NCI-H526 treated with DMSO at 0.1 percent for 48 hours (cell line): ENCODE measurements around the gene RSPO4.

Experiments used
- DNase-seq: peaks from one replicate; lab custom pipeline; 2025; lab: John Stamatoyannopoulos, UW

Gene RSPO4

DNA sequence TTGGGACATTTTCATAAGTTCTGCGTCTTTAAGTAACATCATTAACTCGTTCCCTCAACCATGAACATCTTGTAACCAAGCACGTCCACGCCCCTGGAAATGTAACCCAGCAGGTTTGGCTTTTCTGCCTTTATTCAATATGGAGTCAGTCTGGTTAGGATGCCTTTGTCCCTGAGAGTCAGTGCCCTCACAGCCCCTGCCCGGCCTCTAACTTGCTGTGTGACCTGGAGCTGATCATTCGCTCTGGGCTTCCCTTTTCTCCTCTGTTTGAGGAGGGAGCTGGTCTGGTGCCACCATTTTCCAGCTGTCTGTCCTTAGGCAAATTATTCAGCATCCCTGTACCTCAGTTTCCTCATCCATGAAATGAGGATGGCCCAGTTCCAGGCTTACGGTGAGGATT, 59.5 kb downstream of the RSPO4 start:
- no peak for DNase-seq

DNA sequence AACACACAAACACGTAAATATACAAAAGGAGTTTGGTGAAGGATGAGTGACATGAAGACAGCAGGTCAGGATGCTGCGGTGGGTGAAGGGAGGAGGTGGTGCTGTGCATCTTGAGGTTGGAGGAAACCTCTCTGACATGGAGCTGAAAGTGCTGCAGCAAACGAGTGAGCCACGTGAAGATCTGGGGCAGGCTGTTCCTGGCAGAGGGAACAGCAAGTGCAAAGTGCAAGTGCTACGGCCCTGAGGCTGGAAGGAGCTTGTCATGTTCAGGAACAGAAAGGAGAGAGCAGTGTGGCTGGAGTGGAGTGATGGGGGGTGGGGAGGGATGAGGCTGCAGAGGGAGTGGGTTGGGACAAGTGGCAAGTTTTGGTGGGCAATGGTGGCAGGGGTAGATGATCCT, 61.2 kb downstream of the RSPO4 start:
- no peak for DNase-seq

DNA sequence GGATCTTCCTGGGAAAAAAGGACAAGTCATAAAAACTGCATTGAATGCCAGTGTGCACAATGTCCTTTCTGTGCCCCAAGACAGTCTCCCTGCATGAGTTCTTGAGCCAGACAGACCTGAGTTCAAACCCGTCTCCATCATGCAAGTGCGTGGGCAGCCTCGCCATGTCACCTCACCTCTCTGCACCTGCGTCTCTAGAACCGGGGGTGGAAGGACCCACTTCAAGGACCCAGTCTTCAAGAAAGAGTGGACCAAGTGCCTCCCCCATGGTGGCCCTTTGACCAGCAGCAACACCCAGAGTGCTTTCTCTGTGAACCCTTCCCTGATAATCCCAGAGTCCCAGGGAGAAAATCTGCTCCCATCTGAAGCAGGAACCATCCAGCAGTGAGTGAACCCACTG, 62.5 kb downstream of the RSPO4 start:
- DNase-seq = no peak

DNA sequence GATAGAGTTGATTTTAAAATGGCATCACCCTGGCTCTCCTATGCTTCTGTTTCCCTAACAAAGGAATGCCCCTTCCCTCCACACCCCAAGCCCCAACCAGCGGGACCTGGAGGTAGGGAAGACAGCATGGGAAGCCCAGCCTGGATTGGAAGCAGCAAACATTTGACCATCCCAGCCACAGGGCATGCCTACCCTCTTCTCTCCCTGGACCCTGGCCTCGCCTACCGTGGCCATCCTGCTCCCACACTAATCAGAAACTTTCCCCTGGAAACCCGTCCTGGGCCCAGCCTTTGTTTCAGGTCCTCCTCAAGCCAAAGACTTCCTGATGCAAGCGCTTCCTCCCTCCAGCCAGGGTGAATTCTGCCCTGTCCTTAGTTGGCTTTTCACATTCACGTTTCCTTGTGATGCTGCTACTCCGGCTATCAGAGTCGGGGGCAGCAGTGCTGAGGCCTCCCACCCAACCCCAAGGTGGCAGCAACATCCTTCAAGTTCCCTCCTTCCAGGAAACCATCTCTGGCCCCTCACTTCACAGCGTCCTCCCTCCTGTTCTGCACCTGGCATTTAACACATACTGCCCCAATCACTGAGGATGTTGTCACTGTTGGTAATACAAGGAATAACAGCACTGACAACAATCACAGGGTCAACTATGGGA, 67.8 kb downstream of the RSPO4 start:
- no peak for DNase-seq

DNA sequence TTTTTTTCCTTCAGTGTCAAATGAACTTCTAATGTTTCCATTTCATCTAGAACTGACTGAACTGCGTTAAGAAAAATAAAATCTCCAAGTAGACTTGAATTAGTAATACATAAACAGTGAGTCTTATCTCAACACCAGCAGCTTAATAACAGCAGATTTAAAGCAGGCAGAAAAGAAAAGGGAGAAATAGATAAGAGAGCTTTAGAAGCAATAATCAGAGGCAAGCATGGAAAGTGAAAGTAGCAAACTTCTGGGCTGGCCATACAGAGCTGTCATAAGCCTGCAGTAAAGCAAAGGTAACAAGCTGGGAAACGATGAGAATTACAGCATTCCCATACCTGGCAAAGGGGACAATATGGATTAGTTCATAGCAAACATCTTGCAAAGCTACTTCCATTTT, 69.1 kb downstream of the RSPO4 start:
- no peak for DNase-seq

DNA sequence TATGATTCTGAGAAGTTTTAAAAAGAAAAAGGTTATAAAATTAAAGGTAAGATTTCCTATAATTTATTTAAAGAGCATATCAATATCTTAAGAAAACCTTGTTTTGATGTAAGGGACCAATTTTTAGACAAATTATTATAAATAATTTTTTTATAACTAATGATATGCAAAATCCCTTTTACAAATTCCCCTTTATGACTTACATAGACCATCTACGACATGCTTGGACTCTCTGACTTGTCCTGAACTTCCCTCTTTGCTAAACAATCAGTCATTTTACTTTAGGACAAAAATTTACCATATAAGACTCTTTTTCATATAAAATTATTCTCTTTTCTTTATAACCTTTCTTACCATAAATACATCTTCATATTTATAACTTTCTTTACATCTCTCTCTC, 70.7 kb downstream of the RSPO4 start:
- DNase-seq = no peak

DNA sequence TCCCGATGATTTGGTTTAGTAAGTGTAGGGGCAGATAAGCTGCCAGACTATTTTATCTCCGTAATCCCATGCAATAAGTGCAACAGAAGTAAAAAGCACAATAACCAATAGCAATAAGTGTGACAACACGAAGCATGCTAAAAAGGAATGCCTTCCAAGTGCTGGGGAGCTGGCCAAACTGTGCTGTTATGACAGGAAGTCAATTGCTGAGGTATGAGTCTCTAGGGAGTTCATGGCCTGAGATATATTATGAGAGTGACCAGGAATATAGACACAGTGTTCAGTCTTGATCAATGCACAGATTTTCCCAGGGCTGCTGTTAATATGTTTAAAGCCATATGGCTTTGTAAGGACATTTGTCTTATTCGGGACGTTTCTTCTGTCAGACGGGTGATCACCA, 75.4 kb downstream of the RSPO4 start:
- no peak for DNase-seq

DNA sequence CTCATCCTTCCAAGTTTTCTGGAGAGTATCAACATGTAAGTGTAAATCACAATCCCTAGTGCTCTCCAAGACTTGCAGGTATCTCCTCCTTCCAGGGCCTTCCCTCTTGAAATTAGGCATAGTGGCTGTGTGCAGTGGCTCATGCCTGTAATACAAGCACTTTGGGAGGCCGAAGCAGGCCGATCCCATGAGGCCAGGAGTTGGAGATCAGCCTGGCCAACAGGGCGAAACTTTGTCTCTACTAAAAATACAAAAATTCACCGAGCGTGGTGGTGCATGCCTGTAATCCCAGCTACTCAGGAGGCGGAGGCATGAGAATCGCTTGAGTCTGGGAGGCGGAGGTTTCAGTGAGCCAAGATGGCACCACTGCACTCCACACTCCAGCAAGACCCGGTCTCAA, 76.6 kb downstream of the RSPO4 start:
- no peak for DNase-seq

DNA sequence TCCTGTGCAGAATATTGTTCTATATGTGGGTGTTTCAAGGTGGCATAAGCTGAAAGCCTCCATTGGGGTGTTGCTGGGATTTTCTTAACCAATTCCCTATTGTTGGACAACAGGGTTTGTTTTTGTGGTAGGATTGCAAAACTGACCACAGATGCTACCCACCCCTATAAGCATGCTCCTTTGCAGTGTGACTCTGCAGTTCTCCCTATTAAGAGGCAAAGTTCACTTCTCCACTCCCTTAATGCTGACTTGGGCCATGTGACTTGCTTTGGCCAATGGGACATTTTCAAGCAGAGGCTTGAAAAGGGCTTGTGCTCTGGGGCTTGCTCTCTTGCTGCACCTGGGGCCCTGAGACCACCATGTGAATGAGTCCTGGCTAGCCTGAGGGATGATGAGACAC, 77.5 kb downstream of the RSPO4 start:
- DNase-seq = no peak

DNA sequence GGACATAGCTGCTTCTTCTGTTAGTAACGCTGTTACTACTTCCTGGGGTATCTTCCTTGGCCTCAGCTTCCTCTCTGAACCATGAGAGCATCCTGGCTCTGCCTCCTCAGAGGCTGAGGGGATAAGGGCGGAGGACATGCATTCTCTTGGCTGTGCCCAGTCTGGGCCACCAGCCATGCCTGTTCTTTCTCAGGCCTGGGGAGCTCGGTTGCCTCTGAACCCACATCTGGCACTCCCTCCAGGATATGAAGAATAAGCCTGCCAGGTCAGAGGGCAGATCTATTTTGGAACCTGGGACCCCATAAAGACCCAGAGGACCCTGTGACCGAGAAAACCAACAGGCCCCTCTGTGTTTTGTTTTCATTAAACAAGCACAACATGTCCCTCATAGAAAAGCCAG, 79.3 kb downstream of the RSPO4 start:
- no peak for DNase-seq

DNA sequence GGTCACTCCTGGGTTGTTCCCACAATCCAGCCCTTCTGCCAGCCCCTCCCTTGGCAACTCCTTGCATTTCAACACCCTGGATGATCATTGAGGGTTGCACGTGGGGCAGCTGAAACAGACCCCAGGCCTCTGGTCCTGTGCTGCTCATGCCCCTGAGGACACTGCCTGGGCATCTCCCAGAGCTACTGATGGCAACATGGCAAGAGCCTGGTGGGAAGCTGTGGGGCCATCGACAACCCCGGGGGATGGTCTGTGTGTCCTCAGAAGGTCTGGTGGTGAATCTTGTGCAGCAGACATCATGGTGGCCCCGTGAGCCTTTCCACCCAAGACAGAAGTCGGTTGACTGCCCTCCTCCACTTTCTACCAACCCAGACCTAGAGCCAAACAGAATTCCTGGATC, 81.0 kb downstream of the RSPO4 start:
- DNase-seq = no peak

DNA sequence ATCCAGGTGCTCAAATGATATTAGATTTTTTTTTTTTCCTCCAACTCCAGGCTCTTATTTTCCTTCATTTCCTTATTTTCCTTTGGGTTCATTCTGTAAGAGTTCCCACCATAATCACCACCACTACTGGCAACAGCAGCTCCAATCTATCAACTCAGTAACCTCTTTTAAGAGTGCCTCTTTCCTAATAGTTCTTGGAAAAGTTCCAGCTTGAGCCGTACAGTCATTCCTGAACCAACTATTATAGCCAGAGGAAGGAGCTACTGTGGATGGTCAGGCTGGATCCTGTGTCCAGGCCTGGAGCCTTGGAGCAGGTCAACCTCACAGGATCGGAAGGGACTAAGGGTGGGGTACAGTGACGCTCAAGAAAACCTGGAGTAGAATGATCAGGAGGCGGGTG, 81.8 kb downstream of the RSPO4 start:
- no peak for DNase-seq

DNA sequence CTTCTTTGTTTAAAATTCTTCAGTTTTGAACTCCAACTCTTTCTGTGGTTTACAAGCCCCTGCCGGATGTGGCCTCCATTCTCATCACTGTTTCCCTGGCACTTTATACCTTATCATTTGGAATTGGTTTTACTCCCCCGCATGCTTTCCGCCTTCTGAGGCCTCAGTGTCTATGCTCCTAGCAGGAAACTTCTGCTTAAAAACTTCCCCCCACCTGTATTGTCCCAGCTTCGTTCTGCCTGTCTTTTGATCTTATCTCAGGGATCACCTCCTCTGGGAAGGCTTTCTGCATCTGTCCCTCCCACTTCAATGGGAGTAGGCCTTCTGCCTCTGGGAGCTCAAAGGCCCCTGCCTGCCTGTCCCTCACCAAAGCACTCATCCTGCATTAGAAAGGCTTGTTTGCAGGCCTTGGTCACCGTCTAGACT, 82.6 kb downstream of the RSPO4 start:
- no peak for DNase-seq

DNA sequence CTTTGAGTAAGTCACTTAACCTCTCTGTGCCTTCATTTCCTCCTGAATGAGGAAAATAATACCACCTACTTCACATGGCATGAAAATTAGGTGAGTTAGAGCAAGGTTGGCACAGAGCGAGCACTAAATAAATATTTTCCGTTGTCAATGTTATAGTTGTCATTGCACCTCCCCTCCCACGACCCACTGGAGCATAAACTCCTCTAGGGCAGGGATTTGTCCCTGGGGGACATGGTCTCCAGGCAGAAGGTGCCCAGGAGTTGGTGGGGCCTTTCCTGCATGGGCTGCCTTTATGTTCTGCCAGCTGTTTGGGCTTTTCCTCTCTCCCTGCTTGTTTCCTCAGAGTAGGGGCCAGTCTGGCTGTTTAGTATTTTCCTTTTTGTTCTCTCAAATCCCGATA, 84.7 kb downstream of the RSPO4 start:
- DNase-seq = no peak

DNA sequence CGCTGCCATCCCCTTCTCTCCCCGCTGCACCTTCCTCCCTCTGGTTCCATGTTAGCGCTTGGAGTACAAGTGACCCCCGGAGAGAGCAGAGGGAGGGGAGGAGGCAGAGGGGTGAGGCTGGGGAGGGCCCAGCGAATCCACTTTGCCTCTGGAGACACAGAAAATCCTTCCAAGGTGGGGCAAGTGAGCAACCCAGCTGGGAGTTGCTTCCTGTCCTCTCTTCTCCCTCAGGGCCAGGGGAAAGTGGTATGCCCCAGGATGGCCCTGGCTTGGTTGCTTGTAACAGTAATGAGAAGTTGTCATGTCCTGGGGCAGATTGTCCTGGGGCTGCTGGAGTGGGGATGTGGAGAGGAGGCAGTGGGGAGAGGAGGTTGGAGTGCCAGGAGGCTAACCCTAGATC, 85.3 kb downstream of the RSPO4 start:
- no peak for DNase-seq

DNA sequence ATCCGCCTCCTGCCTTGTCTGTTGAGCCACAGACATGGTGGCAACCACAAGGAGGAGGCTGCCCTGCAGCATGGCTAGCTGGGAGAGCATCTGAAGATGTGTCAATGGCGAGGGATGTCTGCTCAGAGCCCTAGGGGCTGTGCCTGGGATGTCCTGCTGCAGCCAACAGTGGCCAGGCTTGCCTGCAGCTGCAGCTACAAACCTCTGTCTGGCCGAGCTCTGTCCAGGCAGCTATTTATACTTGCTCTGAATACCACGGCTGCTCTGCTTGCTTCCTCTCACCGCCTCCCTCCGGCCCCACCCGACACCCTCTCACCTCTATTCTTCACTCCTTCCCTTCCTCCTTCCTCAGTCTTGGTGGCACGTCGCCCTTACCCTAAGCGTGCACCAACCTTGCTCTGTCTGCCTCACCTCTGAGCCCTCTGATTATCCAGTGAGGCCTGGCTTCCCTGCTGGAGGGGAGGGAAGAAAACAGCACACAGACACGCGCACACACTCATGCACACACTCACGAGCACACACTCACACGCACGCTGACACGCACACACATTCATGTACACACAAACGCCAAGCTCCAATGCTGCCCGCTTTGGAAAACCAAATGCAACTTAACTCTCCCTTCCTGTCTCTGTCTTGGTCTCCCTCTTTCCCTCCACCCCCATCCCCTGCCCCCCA, 85.8 kb downstream of the RSPO4 start, which contains the start of gene ANGPT4:
TSS of gene ANGPT4 (minus strand) at position 210 of the 675 bp plus-strand sequence. CDS start at position 90, 120 bp downstream.
- no peak for DNase-seq

DNA sequence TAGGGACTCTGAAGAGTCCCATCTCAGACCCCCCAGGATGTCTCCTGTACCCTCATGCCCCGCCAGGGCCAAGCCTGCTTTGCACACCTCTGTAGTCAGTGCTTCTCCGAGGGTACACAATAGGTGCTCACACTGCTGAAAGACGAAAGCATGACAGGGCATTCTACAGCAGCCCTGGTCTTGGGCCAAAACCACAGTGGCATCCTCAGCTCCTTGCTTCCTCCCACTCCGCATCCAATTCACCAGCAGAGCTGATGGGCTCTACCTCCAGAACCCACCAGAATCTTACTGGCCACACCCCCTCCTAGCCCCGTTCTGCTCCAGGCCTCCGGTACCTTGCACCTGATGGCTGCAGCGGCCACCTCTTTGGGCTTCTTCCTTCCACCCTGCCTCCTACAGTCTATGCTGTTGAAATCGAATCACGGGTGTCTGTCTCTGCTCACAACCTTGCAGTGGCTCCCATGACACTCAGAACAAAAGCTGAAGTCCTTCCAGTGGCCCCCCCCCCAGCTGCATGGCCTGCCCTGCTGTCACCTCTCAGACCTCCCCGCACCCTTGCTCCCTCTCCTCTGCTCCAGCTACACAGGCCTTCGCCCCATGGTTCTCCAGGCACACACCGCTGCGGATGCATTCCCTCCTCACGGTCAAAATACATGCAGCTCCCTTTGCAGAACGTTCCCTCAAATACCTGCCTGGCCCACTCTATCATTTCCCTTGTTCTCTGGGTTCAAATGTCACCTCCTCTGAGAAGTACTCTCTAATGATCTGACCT, 87.2 kb downstream of the RSPO4 start:
- no peak for DNase-seq

DNA sequence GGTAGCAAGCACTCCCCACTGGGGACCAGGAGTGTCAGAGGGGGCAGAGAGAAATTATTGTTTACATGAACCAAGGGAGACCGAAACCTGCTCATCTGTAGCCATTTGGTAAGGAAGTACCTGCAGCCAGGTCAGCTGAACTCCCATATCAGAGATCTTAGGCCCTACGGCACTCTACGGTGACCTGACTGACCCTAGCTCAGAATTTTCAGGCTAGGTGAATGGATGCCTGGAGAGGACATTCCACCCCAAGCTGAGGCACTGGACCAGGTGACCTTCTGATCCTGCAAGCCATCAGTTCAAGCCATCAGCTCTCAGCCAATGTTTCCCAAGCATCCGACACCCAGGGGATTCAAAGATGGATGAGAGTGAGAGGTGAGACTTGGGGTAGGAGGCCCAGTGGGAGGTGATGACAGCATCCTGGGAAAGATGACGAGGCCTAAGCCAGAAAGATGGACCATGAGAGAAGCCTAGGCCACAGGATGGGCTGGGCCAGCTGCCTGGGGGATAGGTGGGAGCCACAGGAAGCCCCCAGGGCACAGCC, 88.7 kb downstream of the RSPO4 start:
- no peak for DNase-seq

DNA sequence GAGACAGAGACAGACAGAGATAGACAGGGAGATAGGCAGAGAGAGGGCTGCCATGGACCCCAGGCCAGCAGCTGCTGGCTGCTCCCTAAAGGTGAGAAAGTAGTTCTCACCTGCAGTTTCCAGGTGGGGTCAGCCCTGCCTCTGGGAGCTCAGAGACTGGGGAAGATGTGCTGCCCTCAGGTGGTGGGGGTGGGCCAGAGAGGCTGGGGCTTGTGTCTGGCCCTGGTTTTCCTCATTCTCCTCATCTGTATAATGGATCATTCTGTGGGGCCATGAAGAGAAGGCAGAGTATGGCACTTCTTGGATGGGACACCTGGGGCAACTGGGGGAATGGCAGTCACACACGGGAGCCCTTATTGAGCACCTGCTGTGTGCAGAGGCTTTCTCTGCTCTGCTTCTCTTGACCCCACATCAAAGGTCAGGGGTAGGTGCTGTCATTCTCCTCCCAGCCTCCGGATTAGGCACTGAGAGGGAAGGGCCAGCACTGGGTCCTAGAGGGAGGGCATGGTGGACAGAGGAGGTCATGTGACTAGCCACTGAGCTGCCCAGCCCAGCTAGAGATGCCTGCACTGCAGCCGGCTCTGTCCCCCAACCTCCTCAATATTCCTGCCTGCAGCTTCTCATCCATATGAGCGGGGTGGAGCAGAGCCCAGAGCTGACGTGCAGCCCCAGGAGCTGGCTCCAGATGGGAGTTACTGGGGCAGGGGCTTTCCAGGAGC, 90.1 kb downstream of the RSPO4 start:
- DNase-seq = no peak

DNA sequence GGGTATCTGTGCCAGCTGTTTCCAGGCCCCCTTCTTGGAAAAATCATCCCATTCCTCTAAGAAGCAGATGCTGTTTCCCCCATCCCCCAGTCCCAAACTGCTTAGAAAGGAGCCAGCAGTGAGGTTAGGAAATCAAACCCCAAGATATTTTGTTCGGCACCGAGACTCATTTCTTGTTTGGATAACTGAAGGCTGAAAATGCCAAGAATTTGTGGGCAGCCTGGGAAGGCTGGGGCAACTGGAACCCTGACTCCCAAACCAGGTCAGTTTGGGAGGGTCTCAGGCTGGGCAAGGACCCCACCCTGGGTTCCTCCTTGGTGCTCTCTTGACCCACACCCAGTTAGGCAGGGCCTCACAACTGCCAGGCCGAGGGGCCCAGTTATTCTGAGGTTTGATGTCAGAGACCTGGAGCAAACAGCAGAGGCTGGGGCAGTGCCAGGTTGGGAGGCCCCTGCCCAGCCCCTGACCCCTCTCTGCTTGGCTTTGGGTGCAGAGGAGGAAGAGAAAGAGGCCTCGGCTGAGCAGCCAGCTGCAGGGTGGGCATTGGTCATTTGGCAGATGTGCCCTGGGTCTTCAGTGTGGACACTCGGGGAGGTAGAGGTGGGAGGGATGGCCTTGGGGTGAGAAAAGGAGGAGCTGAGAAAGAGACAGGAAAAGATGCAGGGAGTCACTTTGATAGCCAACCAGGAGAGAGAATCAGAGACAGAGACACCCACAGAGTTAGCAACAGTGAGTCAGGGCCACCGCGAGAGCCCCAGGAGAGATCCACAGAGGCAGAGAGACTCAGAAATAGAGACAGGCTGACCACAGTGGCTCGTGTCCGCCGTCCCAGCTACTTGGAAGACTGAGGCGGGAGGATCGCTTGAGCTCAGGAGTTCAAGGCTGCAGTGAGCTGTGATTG, 91.0 kb downstream of the RSPO4 start:
- DNase-seq = no peak
